NCI-H510A treated with DMSO at 0.1 percent for 48 hours (cell line): ENCODE results near the gene GRIA4.

Experiments used
- DNase-seq: peaks from one replicate; lab custom pipeline; 2025; lab: John Stamatoyannopoulos, UW

Gene GRIA4

GRCh38 chr11:105639527-105639926 lies 29.7 kb downstream of the GRIA4 start:
- no peak for DNase-seq

DNA sequence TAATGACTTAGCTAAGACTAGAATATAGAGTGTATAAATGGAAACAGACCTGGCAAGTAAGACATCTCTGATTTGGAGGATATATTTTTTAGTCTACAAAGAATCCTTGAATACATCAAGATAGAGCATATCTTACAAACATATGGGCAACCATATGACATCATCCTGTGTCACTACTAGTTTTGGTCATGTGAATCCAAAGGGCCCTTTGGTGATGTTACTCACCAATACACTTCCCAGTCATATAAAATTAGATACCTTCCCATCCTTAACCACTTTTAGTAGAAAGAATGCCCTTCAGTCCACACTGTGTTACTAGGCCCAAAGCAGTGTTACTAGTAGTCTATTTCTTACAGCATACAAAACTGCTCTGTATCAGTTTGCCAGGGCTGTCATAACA lies 31.6 kb downstream of the GRIA4 start:
- DNase-seq: no peak

GRCh38 chr11:105642870-105643269 lies 33.0 kb downstream of the GRIA4 start:
- DNase-seq: no peak

DNA sequence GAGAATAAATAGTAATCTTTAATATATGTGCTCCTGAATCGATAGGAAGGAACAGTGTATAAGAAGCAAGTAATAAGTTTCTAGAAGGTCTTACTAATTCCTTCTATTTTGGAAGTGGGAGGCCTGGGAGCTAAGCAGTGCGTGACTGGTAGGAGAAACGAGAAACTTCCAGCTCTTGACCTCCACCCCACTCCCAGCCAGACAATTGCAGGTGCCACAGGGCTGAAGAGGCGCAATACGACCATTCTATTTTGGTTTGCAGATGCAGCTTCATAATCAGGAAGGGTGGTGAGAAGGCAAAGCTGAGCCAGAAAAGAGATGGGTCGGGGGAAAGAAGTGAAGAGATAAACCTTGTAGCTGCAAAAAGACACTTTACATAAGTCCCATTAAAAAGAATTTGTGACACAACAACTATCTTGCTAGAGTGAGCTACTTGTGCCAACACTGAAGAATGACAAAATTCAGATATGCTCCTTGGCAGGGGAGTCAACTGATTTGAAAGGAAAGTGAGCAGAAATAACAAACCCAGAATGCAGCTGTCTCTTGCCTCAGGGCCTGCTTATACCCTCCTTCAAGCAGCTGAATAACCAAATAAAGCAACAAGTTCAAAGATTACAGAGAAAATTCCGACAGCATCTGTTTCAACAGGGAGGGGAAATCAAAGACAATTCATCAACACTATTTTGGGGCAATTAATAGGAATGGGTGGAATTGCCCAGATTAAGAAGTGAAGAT lies 35.1 kb downstream of the GRIA4 start:
- no peak for DNase-seq

DNA sequence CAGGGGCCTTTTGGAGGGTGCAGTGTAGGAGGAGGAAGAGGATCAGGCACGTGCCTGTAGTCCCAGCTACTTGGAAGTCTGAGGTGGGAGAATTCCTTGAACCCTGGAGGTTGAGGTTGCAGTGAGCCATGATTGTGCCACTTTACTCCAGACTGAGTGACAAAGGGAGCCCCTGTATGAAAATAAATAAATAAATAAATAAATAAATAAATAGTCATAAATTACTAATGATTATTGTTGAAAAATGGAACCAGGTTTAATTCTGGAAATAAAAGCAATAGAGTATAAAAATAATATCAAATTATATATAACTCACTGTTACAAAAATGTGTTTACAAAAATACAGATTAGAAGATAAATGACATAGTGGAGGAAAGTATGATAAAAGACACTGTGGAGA lies 37.9 kb downstream of the GRIA4 start:
- DNase-seq: no peak

DNA sequence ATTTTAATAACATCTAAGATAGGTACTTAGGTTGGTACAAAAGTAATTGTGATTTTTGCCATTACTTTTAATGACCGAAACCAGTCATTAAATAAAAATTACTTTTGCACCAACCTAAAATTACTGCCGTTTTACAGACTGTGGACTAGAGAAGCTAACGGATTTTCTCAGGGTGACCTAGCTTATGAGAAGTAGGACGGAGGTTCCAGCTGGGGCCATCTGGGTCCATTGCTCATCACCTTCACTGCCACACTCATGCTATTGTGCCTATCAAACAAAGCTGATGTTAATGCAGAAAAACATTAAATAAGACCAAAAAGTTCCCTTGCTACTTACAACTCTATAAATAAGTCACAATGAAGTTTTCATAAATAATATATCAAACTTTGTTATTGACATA lies 38.9 kb downstream of the GRIA4 start:
- no peak for DNase-seq

DNA sequence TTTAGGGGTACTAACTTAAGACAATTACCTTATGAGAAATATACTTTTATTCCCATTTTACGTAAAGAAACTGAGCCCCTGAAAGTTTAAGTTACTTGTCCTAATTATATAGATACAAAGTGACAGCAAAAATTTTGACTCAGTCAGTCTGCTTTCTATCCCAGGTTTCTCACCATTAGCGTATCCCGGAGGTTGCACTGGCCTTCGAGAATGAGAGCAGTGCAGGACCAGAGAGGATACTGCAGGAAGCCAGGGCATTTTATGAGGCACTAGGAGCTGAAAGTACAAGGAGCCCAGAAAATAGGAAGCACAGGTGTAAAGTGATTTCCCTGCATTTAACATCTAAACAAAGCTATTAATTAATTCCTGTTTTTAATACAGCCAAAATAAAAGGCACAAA lies 55.4 kb downstream of the GRIA4 start:
- no peak for DNase-seq

GRCh38 chr11:105667441-105667840 lies 57.6 kb downstream of the GRIA4 start:
- DNase-seq: no peak

DNA sequence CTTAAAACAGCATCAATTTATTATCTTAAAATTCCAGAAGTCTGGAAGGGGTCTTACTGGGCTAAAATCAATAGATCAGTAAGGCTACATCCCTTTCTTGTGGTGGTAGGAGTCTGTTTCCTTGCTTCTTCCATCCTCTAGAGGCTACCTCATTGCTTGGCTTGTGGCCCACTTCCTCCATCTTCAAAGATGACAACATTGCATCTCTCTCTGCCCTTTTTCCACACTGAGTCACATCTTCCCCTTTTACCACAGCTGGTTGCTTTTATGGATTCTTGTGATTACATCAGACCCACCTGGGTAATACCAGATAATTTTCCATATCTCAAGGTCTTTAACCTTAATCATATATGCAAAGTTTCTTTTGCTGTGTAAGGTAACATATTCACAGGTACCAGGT lies 60.9 kb downstream of the GRIA4 start:
- no peak for DNase-seq

DNA sequence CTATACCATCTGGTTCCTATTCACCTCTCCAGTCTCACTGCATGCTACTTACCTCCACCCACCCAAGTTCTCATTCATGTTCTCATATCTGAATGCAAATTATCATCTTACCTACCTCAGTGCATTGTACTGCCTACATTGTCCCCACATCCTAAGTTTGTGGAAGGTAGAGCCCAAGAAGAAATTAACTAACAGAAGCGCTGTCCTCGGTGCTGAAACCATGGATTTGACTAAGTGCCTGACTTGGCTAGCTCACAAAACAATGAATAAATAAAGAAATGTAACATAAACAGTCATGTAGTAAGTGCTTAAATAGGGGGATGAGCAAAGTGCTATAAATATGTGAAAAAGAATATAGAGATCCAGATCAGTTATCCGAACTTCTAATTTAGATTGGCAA lies 63.2 kb downstream of the GRIA4 start:
- no peak for DNase-seq

DNA sequence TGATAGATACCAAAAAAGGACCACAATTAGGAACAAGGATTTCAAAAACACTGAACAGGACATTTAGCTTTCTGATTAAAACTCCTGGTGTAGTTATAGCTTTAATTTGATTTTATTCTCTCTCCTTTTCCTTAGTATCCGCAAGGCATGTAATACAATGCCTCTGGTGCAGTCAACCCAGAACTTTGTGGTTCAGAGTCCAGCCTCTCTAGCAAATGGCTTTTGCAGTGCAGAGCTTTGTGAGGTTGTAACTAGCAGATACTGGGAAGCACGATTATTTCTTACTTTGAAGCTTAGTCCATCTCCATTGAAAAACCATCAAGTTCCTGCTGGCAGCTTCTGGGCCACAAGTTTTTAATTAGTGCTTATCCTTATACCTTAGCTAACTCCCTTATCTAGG lies 79.8 kb downstream of the GRIA4 start:
- DNase-seq: no peak

- DNase-seq: no peak
These were observed 80.6 kb downstream of the GRIA4 start for GRCh38 chr11:105690467-105690866.

GRCh38 chr11:105693075-105693759 lies 83.3 kb downstream of the GRIA4 start:
- DNase-seq: no peak

DNA sequence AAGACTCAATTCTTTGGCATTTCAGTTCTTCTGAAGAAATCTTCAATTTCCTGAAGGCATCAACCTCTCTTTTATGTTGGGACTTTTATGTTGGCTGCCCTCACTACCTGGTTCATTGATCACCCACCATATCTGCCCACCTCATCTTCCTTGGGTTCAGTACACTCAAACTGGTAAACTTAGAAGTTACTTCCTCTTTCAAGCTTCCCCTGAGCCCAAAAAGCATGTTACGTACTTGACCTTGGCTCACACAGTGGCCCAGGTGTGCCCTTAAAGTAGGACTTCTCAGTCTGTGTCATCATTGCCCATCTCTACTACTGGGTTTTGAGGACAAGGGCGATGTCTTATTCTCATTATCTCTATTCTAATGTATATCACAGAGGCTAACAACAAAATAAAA lies 86.1 kb downstream of the GRIA4 start:
- DNase-seq: no peak

GRCh38 chr11:105697291-105697690 lies 87.4 kb downstream of the GRIA4 start:
- DNase-seq: no peak

DNA sequence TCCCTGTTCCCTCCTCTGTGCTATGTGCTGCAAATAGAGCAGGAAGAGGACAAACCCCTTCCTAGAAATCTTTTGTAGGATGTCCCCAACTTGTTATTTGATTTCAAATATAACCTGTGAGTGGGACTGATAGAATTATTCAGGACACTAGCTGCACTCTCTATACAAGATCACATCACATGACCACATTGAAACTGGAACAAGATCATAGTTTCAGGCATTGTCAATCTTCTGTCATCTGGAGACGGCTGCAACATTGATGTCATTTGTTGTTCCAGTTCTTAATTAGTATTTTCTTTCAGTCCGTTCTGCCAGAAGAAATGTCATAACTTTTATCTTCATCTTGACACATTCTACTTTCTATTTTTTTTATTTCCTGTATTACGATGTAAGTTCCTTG lies 89.3 kb downstream of the GRIA4 start:
- no peak for DNase-seq

DNA sequence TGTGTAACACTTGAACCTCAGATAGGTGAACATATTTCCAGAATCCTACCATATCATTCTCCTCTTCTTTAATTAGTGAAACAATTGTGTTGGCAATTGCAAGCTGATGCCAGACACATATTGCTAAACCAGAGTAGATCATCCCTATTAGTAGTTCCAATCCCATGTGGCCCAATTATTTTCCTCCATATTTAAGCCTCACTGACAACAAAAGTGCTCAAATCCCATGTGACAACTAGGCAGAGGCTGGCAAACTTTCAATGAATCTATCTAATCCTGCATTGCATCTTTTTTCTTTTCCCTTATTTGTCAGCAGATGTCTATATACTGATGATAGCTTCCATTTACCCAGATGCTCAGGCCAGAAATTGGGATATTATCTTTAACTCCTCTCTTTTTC lies 90.4 kb downstream of the GRIA4 start:
- DNase-seq: no peak

DNA sequence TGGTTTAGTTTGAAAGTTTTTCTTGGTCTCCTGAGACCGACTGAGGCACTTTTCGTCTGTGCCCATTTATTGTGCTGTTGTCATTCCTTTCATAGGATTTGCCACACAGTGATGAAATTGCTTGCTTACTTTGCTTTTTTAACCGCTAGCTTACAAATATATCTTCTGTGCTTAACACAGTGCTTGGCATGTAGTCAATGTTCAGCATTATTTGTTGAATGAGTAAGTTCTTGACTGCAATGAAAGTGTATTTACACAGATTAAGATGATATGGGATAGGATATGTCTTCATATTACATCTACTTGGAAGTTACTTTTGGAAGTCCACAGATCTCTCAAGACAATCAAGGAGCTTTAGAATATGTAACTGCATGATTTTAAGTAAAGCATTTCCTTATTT lies 91.2 kb downstream of the GRIA4 start:
- no peak for DNase-seq

DNA sequence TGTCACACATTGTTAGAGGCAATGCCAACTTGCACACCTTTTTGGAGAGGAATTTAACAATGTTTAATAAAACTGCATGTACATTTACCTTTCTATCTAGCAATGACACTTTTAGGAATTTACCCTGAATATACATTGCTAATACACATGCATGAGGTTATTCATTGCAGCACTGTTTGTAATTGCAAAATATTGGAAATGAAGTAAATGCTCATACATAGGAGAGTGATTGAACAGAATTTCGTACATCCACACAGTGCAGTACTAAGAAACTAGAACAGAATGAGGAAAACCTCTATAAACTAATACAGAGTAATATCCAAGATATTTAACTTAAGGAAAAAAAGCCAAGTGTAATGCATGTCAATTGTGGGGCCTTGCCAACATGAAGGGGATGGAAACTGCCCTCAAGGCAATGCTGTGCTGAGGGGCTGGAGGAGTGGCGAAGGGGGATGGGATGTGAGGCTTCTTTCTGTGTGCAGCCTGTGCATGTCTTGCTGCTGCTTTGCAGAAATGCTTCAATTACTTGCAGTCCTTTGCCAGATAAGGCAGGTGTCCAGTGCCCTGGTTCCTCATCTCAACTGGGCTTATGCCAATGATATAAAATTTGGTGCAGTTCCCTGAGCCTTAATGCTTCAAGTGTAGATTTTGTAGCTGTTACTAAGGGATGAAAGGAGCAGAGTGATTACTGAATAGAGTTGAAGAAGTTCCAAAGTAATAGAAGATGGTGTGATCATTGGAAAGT lies 96.1 kb downstream of the GRIA4 start:
- DNase-seq: no peak

- DNase-seq: no peak
These were observed 103.2 kb downstream of the GRIA4 start for GRCh38 chr11:105713106-105713505.

- no peak for DNase-seq
These were observed 103.8 kb downstream of the GRIA4 start for GRCh38 chr11:105713696-105714095.

DNA sequence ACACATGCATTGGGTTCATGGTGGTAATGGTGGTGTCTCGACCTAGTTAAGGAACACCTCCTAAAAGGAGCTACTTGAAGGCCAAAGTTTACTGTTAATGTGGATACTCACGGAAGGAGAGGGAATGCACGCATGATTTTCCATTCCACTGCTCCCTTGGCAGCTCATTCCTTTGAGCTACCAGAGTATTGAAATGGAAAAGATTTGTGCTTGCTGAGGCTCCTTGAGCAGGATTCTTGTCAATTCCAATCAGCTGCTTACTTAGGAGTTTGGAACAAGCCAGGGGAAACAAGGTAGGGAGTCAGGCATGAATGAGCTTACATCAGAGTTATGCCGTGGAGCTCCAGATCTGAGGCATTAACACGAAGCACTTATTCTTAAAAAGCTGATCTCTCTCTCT lies 108.8 kb downstream of the GRIA4 start:
- DNase-seq: no peak
